Retinal pigment epithelial cell (primary cell): ENCODE measurements around the gene ANKRD13B.

Source experiments
- DNase-seq: peaks from one replicate; pipeline ENCODE4 v3.0.0-alpha.2; 2010; ENCODE audit warnings: low read depth
- H3K4me3 ChIP-seq: 2 replicates; pipeline ENCODE4 v1.5.1; 2011; ENCODE audit warnings: mild to moderate bottlenecking, low read length, control low read depth, moderate library complexity
- CTCF ChIP-seq: conservative IDR thresholded peaks from 2 replicates; pipeline ENCODE4 v1.5.1; 2011; ENCODE audit warnings: low read depth, low read length, control low read depth, inconsistent platforms

ANKRD13B gene

DNA sequence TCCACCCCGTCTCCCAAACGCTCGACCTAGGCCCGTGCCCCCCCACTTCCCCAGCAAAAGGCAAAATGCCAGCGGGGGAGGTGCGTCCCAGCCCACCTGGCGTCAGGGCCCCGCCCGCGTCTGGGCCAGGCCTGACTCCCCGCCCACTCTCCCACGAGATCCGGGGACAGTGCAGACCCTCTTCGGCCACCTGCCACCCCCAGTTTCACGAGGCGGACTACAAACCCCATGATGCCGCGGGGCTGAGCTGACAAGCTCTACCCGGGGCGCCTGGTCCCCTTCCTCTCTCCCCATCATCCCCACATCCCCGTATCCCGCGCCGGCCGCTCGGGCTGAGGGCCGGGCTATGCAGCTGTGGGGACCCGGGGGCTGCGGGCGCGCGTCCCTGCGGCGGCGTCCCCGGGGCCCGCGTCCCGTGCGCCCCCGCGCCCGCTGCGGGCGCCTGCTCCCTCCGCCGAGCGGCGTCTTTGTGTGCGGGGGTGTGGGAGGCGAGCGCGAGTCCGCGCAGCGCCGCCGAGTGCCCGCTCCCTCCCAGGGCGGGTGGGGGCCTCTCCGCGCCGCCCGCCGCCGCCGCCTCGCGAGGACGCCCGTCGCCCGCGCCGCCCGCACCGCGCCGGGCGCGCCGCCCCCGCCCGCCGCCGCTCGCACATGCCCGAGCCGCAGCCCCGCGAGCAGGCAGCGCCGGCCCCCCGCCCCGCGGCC is at the start of gene ANKRD13B:
ANKRD13B (plus strand) TSS at position 283 of the 702 bp plus-strand sequence. CDS start 490 bp downstream, outside the sequence.
- H3K4me3 ChIP-seq, result peak within 1 kb of the TSS; percentile 68
- no peak for DNase-seq
- TF ChIP-seq CTCF, result no peak

DNA sequence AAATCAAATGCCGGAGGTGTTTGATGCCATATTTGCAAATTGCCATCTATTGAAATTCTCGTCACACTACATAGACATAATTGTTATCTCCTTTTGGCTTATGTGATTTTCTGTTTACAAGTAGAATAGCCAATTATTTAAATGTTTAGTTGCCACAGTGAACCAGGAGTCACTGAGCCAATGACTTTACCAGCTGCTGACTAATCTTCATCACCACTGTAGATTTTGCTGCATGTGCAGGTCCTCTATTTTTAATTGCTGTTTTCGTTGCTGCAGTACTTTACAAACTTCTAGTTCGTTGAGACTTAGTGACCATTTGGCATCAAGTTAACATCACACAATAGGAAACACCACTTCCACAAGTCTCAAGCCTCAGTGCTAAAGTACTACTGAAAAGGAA is 48.9 kb upstream of the ANKRD13B start:
- no peak for DNase-seq
- no peak overlapping the region for H3K4me3 ChIP-seq
- TF ChIP-seq CTCF, result no peak

- DNase-seq, result no peak
- TF ChIP-seq CTCF, result no peak
- H3K4me3 ChIP-seq, result no peak overlapping the region
Observed at GRCh38 chr17:29546085-29546484, 46.8 kb upstream of the ANKRD13B start.

DNA sequence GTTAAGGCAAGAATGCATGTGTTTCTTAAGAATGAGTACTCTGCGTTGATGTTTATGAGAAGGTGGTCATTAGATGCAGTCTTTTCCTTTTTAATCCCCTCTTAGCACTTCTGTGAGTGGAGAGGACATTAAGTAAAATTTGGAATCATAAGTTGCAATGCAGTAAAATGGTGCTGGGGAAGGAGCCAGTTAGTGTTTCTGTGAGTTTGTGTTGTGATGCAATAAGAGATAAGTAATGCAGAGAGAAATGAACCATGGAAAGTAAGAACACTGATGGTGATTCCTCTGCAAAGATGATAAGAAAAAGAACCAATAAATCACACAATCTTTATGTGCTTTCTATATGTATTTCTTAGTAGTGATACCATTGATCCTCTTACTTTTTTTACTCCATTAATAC is 46.1 kb upstream of the ANKRD13B start:
- no peak for DNase-seq
- no peak for TF ChIP-seq CTCF
- no peak overlapping the region for H3K4me3 ChIP-seq

- no peak for TF ChIP-seq CTCF
- H3K4me3 ChIP-seq, result no peak overlapping the region
- DNase-seq, result no peak
Observed at GRCh38 chr17:29549177-29549923, 43.6 kb upstream of the ANKRD13B start.

- H3K4me3 ChIP-seq, result no peak overlapping the region
- DNase-seq, result no peak
- TF ChIP-seq CTCF, result no peak
Observed at GRCh38 chr17:29555840-29556239, 37.1 kb upstream of the ANKRD13B start.

GRCh38 chr17:29557085-29557738 is 35.7 kb upstream of the ANKRD13B start:
- no peak for TF ChIP-seq CTCF
- no peak overlapping the region for H3K4me3 ChIP-seq
- no peak for DNase-seq
